BLaER1 treated with 17β-estradiol and CSF1 and Interleukin-3, amounts not matched to agents 10 nM and 100 nM (cell line): ENCODE data around the gene CUX1.

Experiments used
- H3K27ac ChIP-seq, 11 experiments: shearing (Covaris generic); formaldehyde crosslinking; 2 replicates each; pipeline ENCODE4 v1.8.1; 2022
- H3K27me3 ChIP-seq, 11 experiments: shearing (Covaris generic); formaldehyde crosslinking; 2 replicates each; pipeline ENCODE4 v1.8.1; 2022
- H3K36me3 ChIP-seq, 11 experiments: shearing (Covaris generic); formaldehyde crosslinking; 2 replicates each; pipeline ENCODE4 v1.8.1; 2022
- H3K4me1 ChIP-seq, 10 experiments: shearing (Covaris generic); formaldehyde crosslinking; 2 replicates each; pipeline ENCODE4 v1.8.1; 2022
- H3K4me2 ChIP-seq, 11 experiments: shearing (Covaris generic); formaldehyde crosslinking; 2 replicates each; pipeline ENCODE4 v1.8.1; 2022
- H3K4me3 ChIP-seq, 10 experiments: shearing (Covaris generic); formaldehyde crosslinking; 2 replicates each; pipeline ENCODE4 v1.8.1; 2022
- H3K9ac ChIP-seq, 11 experiments: shearing (Covaris generic); formaldehyde crosslinking; 2 replicates each; pipeline ENCODE4 v1.8.1; 2022
- H3K9me3 ChIP-seq, 11 experiments: shearing (Covaris generic); formaldehyde crosslinking; replicated peaks in 1 of 11; 2 replicates each; pipeline ENCODE4 v1.8.1; 2022
- H4K20me1 ChIP-seq, 11 experiments: shearing (Covaris generic); formaldehyde crosslinking; 2 replicates each; pipeline ENCODE4 v1.8.1; 2022
- Cebpa-rat ChIP-seq, 11 experiments: shearing (Covaris generic); IDR thresholded peaks; 2 replicates each; pipeline ENCODE4 v1.8.1; 2022

CUX1 gene

DNA sequence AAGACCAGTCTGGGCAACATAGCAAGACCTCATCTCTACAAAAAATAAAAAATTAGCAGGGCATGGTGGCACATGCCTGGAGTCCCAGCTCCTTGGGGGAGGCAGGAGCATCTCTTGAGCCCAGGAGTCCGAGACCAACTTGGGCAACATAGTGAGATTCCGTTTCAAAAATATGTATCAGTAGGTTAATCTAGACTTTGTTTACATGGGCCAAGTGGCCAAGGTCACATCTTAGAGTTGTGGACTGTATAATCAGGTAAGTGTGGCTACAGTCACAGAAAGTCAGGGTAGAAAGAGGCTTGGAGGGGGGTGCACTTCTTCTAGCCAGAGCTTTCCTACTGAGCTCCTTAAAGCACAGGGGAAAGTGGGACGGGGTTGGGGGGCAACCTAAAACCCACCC lies 174.4 kb downstream of the CUX1 start:
- Histone ChIP-seq H3K9ac (peak overlapping the region in 9 of 11 experiments; percentile 50 to 79 (median 69); a peak in 14 of 22 replicates), H4K20me1 (peaks cover 7 to 95% (median 60%) of the 10 kb centered on the region in 11 experiments; a peak in 20 of 22 replicates), H3K4me3 (peak overlapping the region in 1 of 10 experiments; percentile 10; a peak in 1 of 20 replicates), H3K4me2 (peak overlapping the region; percentile 68 to 94 (median 85)), H3K27me3 (no peaks in the 10 kb centered on the region), H3K9me3 (no peaks in the 10 kb centered on the region), H3K36me3 (peaks cover 0 to 19% (median 0%) of the 10 kb centered on the region in 11 experiments; a peak in 4 of 22 replicates), H3K4me1 (peaks cover 91 to 100% (median 99%) of the 10 kb centered on the region in 10 experiments), H3K27ac (peak overlapping the region in 10 of 11 experiments; percentile 61 to 90 (median 72); a peak in 18 of 22 replicates)
- no peak for TF ChIP-seq Cebpa-rat (IDR thresholded peaks at IDR 0.05)

DNA sequence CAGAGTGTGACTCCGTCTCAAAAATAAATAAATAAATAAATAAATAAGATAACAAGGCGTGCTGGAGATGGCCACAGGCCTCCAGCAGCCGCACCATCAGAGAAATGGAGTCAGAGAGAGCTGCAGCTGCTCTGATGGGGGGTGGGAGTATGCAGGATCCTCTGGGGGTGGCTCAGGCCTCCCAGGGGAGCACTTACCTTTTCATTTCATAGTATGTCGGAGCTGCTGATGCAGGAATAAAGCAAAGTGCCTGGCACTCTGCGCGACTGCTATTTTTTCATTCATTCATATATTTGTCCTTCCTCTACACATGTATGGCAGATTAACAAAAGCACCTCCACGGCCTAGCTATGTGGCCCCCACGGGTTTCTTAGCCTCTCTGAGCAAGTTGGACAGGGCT lies 175.9 kb downstream of the CUX1 start:
- peaks cover 90 to 100% (median 99%) of the 10 kb centered on the region in 10 experiments for H3K4me1 ChIP-seq
- H3K9ac ChIP-seq = peak overlapping the region in 8 of 11 experiments; percentile 7 to 71 (median 33); a peak in 12 of 22 replicates
- TF ChIP-seq Cebpa-rat (IDR thresholded peaks at IDR 0.05) = no peak
- peaks cover 0 to 12% (median 0%) of the 10 kb centered on the region in 11 experiments; a peak in 3 of 22 replicates for H3K36me3 ChIP-seq
- H3K4me3 ChIP-seq = peak overlapping the region in 1 of 10 experiments; percentile 24; a peak in 2 of 20 replicates
- H4K20me1 ChIP-seq = peaks cover 0 to 95% (median 60%) of the 10 kb centered on the region in 11 experiments; a peak in 21 of 22 replicates
- H3K4me2 ChIP-seq = peak overlapping the region; percentile 25 to 94 (median 82); a peak in 21 of 22 replicates
- H3K27ac ChIP-seq = peak overlapping the region in 9 of 11 experiments; percentile 11 to 90 (median 71); a peak in 16 of 22 replicates
- H3K27me3 ChIP-seq = no peaks in the 10 kb centered on the region
- H3K9me3 ChIP-seq = no peaks in the 10 kb centered on the region

DNA sequence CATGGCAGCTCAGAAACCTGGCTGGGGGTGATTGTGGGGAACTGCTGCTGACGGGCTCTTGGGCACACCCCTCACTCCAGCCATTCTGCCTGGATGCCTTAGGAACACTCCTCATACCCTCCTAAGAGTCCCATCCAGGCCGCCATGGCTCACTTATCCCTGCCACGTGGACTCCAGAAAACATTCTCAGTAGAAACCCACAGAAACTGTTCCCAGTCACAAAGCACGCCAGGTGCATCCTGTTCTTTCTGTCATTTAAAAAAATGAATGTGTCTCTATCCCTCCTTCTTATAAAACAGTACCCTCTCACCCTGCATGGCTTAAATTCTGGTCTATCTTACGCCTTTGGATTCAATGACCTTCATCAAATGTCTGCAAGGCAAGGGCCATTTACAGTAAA lies 177.7 kb downstream of the CUX1 start:
- no peaks in the 10 kb centered on the region for H3K9me3 ChIP-seq
- no peak for TF ChIP-seq Cebpa-rat (IDR thresholded peaks at IDR 0.05)
- peak overlapping the region in 2 of 10 experiments; percentile 1 to 5; a peak in 1 of 20 replicates for H3K4me3 ChIP-seq
- H3K9ac ChIP-seq = peak overlapping the region in 7 of 11 experiments; percentile 25 to 71 (median 51); a peak in 13 of 22 replicates
- peak overlapping the region; percentile 46 to 94 (median 82) for H3K4me2 ChIP-seq
- peaks cover 7 to 95% (median 60%) of the 10 kb centered on the region in 11 experiments; a peak in 21 of 22 replicates for H4K20me1 ChIP-seq
- H3K36me3 ChIP-seq = no peaks in the 10 kb centered on the region
- H3K4me1 ChIP-seq = peaks cover 85 to 100% (median 99%) of the 10 kb centered on the region in 10 experiments
- peak overlapping the region in 8 of 11 experiments; percentile 51 to 90 (median 76); a peak in 16 of 22 replicates for H3K27ac ChIP-seq
- H3K27me3 ChIP-seq = no peaks in the 10 kb centered on the region

DNA sequence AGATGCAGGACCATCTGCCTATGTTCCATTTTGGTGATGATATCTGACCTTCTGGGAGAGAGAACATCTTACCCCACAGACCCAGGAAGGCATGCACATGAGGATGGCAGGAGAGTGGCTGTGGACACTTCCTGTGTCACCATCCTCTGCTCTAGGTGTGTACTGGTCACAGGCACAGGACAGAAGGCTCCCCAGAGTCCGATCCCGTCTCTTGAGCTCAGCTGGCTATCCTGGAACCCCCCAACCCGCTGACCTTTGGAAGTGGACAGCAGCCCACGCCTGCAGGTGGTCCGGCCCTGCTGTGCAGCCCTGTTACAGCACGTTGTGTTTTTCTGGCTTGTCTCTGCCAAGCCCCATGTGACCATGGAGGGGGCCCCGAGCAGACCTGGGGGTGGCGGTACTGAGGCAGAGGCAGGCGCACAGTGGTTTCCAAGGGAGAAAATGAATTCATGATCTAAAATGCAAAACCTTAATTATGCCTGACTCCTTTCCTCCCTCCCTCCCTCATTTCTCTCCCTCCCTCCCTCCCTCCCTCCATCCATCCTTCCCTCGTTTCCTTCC lies 178.8 kb downstream of the CUX1 start:
- Histone ChIP-seq H3K4me3 (peak overlapping the region in 1 of 10 experiments; percentile 5; a peak in 1 of 20 replicates), H4K20me1 (peaks cover 12 to 97% (median 62%) of the 10 kb centered on the region in 11 experiments; a peak in 21 of 22 replicates), H3K9ac (peak overlapping the region in 5 of 11 experiments; percentile 39 to 71 (median 61); a peak in 10 of 22 replicates), H3K27me3 (no peaks in the 10 kb centered on the region), H3K9me3 (no peaks in the 10 kb centered on the region), H3K27ac (peak overlapping the region in 7 of 11 experiments; percentile 57 to 90 (median 82); a peak in 13 of 22 replicates), H3K4me1 (peaks cover 74 to 100% (median 98%) of the 10 kb centered on the region in 10 experiments), H3K36me3 (no peaks in the 10 kb centered on the region), H3K4me2 (peak overlapping the region; percentile 46 to 94 (median 82))
- no peak for TF ChIP-seq Cebpa-rat (IDR thresholded peaks at IDR 0.05)

DNA sequence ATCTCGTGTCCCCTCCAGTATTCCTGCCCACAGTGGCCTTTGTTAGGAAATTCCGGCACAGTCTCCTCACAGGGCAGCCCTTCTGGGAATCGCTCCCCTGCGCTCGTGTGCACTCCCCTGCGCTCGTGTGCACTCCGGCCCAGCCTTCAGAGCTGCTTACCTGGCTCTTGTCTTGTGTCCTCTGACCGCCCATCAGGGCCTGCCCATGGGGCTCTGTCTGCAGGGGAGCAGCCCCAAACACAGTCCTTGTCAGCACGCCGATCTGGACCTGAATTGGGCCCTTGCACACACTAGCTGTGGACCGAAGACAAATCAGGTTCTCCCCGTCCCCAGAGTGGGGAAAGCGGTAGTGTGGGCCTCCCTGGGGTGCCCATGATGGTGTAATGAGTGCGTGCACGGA lies 179.4 kb downstream of the CUX1 start:
- no peak for TF ChIP-seq Cebpa-rat (IDR thresholded peaks at IDR 0.05)
- peak overlapping the region in 7 of 11 experiments; percentile 22 to 86 (median 68); a peak in 14 of 22 replicates for H3K27ac ChIP-seq
- no peaks in the 10 kb centered on the region for H3K36me3 ChIP-seq
- H4K20me1 ChIP-seq = peaks cover 13 to 97% (median 62%) of the 10 kb centered on the region in 11 experiments
- H3K4me3 ChIP-seq = no peak overlapping the region
- H3K4me1 ChIP-seq = peaks cover 67 to 100% (median 98%) of the 10 kb centered on the region in 10 experiments
- no peaks in the 10 kb centered on the region for H3K27me3 ChIP-seq
- peak overlapping the region in 5 of 11 experiments; percentile 13 to 69 (median 56); a peak in 9 of 22 replicates for H3K9ac ChIP-seq
- H3K9me3 ChIP-seq = no peaks in the 10 kb centered on the region
- peak overlapping the region; percentile 12 to 94 (median 76); a peak in 21 of 22 replicates for H3K4me2 ChIP-seq

DNA sequence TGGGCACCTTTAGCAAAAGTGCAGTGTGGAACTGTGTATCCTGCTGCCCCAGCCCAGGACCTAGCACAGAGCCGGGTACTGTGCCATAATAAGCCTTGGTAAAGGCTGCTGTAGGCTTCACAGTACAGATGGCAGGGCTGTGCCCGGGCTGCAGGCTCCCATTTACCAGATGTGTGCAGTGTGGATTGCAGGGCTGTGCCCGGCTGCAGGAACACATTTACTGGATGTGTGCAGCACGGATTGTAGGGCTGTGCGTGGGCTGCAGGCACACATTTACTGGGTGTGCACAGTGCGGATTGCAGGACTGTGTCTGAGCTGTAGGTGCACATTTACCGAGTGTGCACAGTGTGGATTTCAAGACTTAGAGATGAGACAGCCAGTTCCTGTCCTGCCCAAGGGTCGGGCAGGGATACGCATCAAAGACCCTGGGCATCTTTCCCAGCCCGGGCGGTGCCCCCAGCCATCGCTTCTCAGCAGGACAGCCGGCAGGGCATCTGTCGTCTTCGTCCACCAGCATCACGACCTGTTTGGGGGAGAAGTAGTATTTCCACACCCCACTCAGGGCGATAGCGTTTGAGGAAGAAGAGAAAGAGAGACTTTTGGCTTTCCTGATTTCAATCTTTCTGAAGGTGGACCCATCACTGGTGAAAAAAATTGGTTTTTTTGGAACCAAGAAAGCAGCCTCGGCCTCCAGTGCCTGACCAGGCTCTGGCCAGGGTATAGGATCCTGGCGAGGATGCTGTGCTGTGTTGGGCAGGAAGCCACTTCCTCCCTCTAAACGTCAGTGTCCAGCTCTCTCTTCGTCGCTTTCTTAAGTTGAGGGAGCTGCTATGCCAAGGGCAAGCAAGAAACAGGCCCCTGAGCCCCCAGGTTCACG lies 180.8 kb downstream of the CUX1 start:
- Histone ChIP-seq H3K4me2 (peak overlapping the region; percentile 55 to 94 (median 76)), H3K27ac (peak overlapping the region in 7 of 11 experiments; percentile 47 to 86 (median 70); a peak in 13 of 22 replicates), H3K9me3 (no peaks in the 10 kb centered on the region), H4K20me1 (peaks cover 23 to 99% (median 67%) of the 10 kb centered on the region in 11 experiments), H3K4me1 (peaks cover 70 to 100% (median 99%) of the 10 kb centered on the region in 10 experiments), H3K9ac (peak overlapping the region in 10 of 11 experiments; percentile 0 to 69 (median 38); a peak in 14 of 22 replicates), H3K4me3 (no peak overlapping the region; a peak in 1 of 20 replicates), H3K27me3 (no peaks in the 10 kb centered on the region), H3K36me3 (no peaks in the 10 kb centered on the region)
- no peak for TF ChIP-seq Cebpa-rat (IDR thresholded peaks at IDR 0.05)

DNA sequence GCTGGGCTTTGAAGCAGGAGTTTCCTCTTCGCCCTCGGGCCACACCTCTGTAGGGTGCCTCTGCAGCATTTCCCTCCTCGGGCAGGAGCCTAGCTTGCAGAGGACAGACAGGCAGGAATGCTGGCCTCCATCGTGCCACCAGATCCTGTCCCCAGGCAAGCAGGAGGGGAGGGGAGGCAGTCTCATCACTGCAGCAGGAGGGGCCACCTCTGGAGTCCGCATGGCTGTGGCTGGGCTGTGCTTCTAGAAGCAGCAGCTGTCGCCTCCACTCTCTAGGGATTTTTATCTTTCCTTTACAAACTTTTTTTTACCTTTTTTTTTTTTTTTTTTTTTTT lies 181.4 kb downstream of the CUX1 start:
- Histone ChIP-seq H3K4me2 (peak overlapping the region; percentile 55 to 94 (median 76)), H3K4me1 (peaks cover 67 to 100% (median 99%) of the 10 kb centered on the region in 10 experiments), H3K36me3 (no peaks in the 10 kb centered on the region), H3K27me3 (no peaks in the 10 kb centered on the region), H3K9ac (peak overlapping the region in 10 of 11 experiments; percentile 0 to 69 (median 38); a peak in 14 of 22 replicates), H3K4me3 (no peak overlapping the region; a peak in 1 of 20 replicates), H3K27ac (peak overlapping the region in 7 of 11 experiments; percentile 47 to 86 (median 70); a peak in 13 of 22 replicates), H3K9me3 (no peaks in the 10 kb centered on the region), H4K20me1 (peaks cover 23 to 99% (median 73%) of the 10 kb centered on the region in 11 experiments)
- no peak for TF ChIP-seq Cebpa-rat (IDR thresholded peaks at IDR 0.05)

DNA sequence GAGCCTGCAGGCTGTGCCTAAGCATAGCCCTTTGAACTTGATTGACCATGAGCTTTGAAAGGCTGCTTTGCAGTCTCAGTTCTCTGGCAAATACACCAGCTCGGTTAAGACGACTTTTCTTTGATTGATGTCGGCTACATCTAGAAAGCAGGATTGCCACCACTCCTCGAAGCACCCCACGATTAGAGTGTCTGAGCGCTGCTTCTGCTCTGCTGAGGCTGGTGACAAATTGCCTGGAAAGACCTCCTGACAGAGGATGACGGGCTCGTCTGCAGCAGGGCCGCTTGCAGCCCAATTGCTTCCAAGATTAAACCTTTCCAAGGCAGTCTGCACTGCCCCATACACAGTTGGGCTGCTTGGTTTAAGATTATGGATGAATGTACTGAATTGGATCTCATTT lies 182.0 kb downstream of the CUX1 start:
- Histone ChIP-seq H3K27ac (peak overlapping the region in 5 of 11 experiments; percentile 68 to 86 (median 73); a peak in 8 of 22 replicates), H3K4me1 (peaks cover 65 to 100% (median 98%) of the 10 kb centered on the region in 10 experiments), H3K27me3 (no peaks in the 10 kb centered on the region), H4K20me1 (peaks cover 23 to 99% (median 78%) of the 10 kb centered on the region in 11 experiments), H3K4me3 (no peak overlapping the region; a peak in 1 of 20 replicates), H3K36me3 (no peaks in the 10 kb centered on the region), H3K4me2 (peak overlapping the region; percentile 55 to 94 (median 76)), H3K9me3 (no peaks in the 10 kb centered on the region), H3K9ac (peak overlapping the region in 5 of 11 experiments; percentile 26 to 69 (median 65); a peak in 9 of 22 replicates)
- no peak for TF ChIP-seq Cebpa-rat (IDR thresholded peaks at IDR 0.05)
